GM12878 (cell line): Measurements from ENCODE around the gene DTX4. TPM values are rescaled to one million over a fixed set of nuclear protein-coding genes. Genes with fewer than 3 reads are reported as not detected.
A peak's percentile ranks its signal among the peaks of the same experiment; 100 is the strongest.

Source experiments
- ATF2 ChIP-seq: IDR thresholded peaks from 2 replicates; pipeline ENCODE4 v1.6.1; 2012; ENCODE audit warnings: low read length, inconsistent platforms
- ATF7 ChIP-seq: fragments of 450-650 bp; IDR thresholded peaks from 2 replicates; pipeline ENCODE4 v1.6.1; 2016; ENCODE audit warnings: low read depth, mild to moderate bottlenecking
- BMI1 ChIP-seq: fragments of 450-650 bp; IDR thresholded peaks from 2 replicates; pipeline ENCODE4 v1.6.1; 2016; ENCODE audit warnings: mild to moderate bottlenecking, moderate library complexity, borderline replicate concordance
- CBFB ChIP-seq: IDR thresholded peaks from 2 replicates; pipeline ENCODE4 v1.6.1; 2016; ENCODE audit warnings: antibody characterized with exemption, low read depth
- CTCF ChIP-seq, 3 experiments: IDR thresholded peaks in 2 of 3; conservative IDR thresholded peaks in 1 of 3; 2 replicates each; pipeline ENCODE4 v1.5.1; 2011; ENCODE audit warnings: low read depth in 3 of 3, low read length in 3 of 3, mild to moderate bottlenecking in 3 of 3, control low read depth in 2 of 3, moderate library complexity in 2 of 3, inconsistent platforms in 1 of 3, mixed read lengths in 1 of 3; ENCODE audit not compliant: control insufficient read depth in 2 of 3, insufficient read depth in 1 of 3; ENCODE audit errors: extremely low read depth in 1 of 3
- EED ChIP-seq: sonication (generic); IDR thresholded peaks from 2 replicates; pipeline ENCODE4 v1.6.1; 2016; ENCODE audit warnings: antibody characterized with exemption, low read depth
- EGR1 ChIP-seq, 2 experiments: IDR thresholded peaks; 1 replicate in 1 of 2; 2 replicates in 1 of 2; pipeline ENCODE4 v1.6.1; 2011 to 2012; ENCODE audit warnings: low read depth in 2 of 2, low read length in 2 of 2, borderline replicate concordance in 1 of 2, mild to moderate bottlenecking in 1 of 2, moderate library complexity in 1 of 2
- KAT2A ChIP-seq: conservative IDR thresholded peaks from 2 replicates; pipeline ENCODE4 v1.6.1; 2011; ENCODE audit warnings: low read depth, low read length; ENCODE audit not compliant: control insufficient read depth
- KLF5 ChIP-seq: fragments of 450-650 bp; IDR thresholded peaks from 2 replicates; pipeline ENCODE4 v1.6.1; 2014; ENCODE audit warnings: mild to moderate bottlenecking; ENCODE audit not compliant: partially characterized antibody
- MYB ChIP-seq: fragments of 150-350 bp; IDR thresholded peaks from 2 replicates; pipeline ENCODE4 v1.6.1; 2014; ENCODE audit warnings: mild to moderate bottlenecking, low read depth, low read length, borderline replicate concordance
- PAX8 ChIP-seq: fragments of 450-650 bp; IDR thresholded peaks from 2 replicates; pipeline ENCODE4 v1.6.1; 2017; ENCODE audit warnings: mild to moderate bottlenecking, moderate library complexity
- PML ChIP-seq: IDR thresholded peaks from 2 replicates; pipeline ENCODE4 v1.6.1; 2012; ENCODE audit warnings: low read length, inconsistent platforms
- PRDM15 ChIP-seq: fragments of 450-650 bp; formaldehyde crosslinking; IDR thresholded peaks from 2 replicates; pipeline ENCODE4 v1.4.0; 2020; ENCODE audit warnings: mild to moderate bottlenecking, moderate library complexity
- RCOR1 ChIP-seq: conservative IDR thresholded peaks from 2 replicates; pipeline ENCODE4 v1.6.1; 2012; ENCODE audit warnings: low read depth, low read length, improper control_type of control experiment
- SMAD1 ChIP-seq: fragments of 450-650 bp; IDR thresholded peaks from 2 replicates; pipeline ENCODE4 v1.6.1; 2018; ENCODE audit warnings: mild to moderate bottlenecking, low read depth; ENCODE audit not compliant: partially characterized antibody
- TCF12 ChIP-seq: IDR thresholded peaks from 2 replicates; pipeline ENCODE4 v1.6.1; 2011; ENCODE audit warnings: low read depth, mild to moderate bottlenecking, low read length
- ZBTB40 ChIP-seq: fragments of 450-650 bp; IDR thresholded peaks from 2 replicates; pipeline ENCODE4 v1.6.1; 2016; ENCODE audit warnings: mild to moderate bottlenecking, moderate library complexity, borderline replicate concordance
- ZNF207 ChIP-seq: fragments of 450-650 bp; IDR thresholded peaks from 2 replicates; pipeline ENCODE4 v1.6.1; 2014; ENCODE audit warnings: antibody characterized with exemption, mild to moderate bottlenecking, borderline replicate concordance
- polyA plus RNA-seq, 11 experiments: library from polyadenylated mRNA; depleted of rRNA in 4 of 11; unstranded in 6 of 11; stranded (reverse) in 5 of 11; fragments of >200 nt; fragmentation: Nextera tagmentation in 4 of 11; fragmentation: Illumina TruSeq in 1 of 11; extraction: Ambion mirVana in 4 of 11; extraction: Trizol in 1 of 11; gene quantifications; 1 replicate in 1 of 11; 2 replicates in 10 of 11; pipeline versions ENCODE4 v1.2.1 to v1.2.3, GENCODE V29; 2011 to 2016; ENCODE audit warnings: inconsistent platforms in 2 of 11, missing spikeins in 2 of 11, low read depth in 1 of 11
- total RNA-seq, 4 experiments: library from RNA; depleted of rRNA in 3 of 4; stranded (reverse); fragments of >200 nt in 3 of 4; fragmentation: Illumina TruSeq in 1 of 4; extraction: Trizol in 1 of 4; gene quantifications; 2 replicates each; pipeline versions ENCODE4 v1.2.1 to v1.2.3, GENCODE V29; 2013 to 2021

Gene DTX4
- total and polyA plus RNA-seq, 10 of the 15 experiments (the other 5 are each of a cell fraction or from before 2014, with no cell fraction given) = 3.8 to 25.8 (median 10.5) TPM

- no peak for TF ChIP-seq PRDM15
- TF ChIP-seq PAX8 = no peak
- TF ChIP-seq EGR1 (IDR thresholded peaks at IDR 0.05; ENCODE audit: borderline replicate concordance in 1 of 2, low read depth in 2 of 2, low read length in 2 of 2) = peak in 1 of 2 experiments; percentile 32; a peak in 1 of 3 replicates
- peak; percentile 86; the same call in 1 of the 2 replicates for TF ChIP-seq ATF2
- TF ChIP-seq CTCF (IDR thresholded peaks at IDR 0.05 in 2 of 3, conservative IDR thresholded peaks at IDR 0.05 in 1 of 3; ENCODE audit: control insufficient read depth in 2 of 3, extremely low read depth in 1 of 3, insufficient read depth in 1 of 3, low read depth in 3 of 3, low read length in 3 of 3) = peak; percentile 97 to 98 (median 97)
- no peak for TF ChIP-seq ZBTB40
- TF ChIP-seq RCOR1 = no peak
- peak; percentile 8; the same call in 1 of the 2 replicates for TF ChIP-seq EED
- 0 out of 2 replicates have a peak, but pooled peaks have one; percentile 26 for TF ChIP-seq TCF12
- no peak for TF ChIP-seq MYB
- peak; percentile 43 for TF ChIP-seq SMAD1
- no peak for TF ChIP-seq BMI1
- TF ChIP-seq ATF7 = peak; percentile 97
- TF ChIP-seq ZNF207 = peak; percentile 82
- no peak for TF ChIP-seq KAT2A
- TF ChIP-seq KLF5 = peak; percentile 59
- peak; percentile 76; the same call in 1 of the 2 replicates for TF ChIP-seq PML
- TF ChIP-seq CBFB = no peak
Observed at GRCh38 chr11:59171508-59172322, at the start of gene DTX4 (continued).
